ENCODE results near the gene DIPK2A. TPM values are rescaled to one million over a fixed set of nuclear protein-coding genes. Genes with fewer than 3 reads are reported as not detected.

DIPK2A gene, protein sequence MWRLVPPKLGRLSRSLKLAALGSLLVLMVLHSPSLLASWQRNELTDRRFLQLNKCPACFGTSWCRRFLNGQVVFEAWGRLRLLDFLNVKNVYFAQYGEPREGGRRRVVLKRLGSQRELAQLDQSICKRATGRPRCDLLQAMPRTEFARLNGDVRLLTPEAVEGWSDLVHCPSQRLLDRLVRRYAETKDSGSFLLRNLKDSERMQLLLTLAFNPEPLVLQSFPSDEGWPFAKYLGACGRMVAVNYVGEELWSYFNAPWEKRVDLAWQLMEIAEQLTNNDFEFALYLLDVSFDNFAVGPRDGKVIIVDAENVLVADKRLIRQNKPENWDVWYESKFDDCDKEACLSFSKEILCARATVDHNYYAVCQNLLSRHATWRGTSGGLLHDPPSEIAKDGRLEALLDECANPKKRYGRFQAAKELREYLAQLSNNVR
- 50.8 and 91.8 TPM in 2 replicates for total RNA-seq

GRCh38 chr3:143971359-143972154 is at the start of gene DIPK2A:
DIPK2A (plus strand) TSS chr3:143971823; CDS start chr3:143972333, 510 bp downstream.

Other genes starting within 250 kb of the DIPK2A start
- 22.5 and 23.7 TPM in 2 replicates for gene SLC9A9, start 123.4 kb upstream of the DIPK2A start, total RNA-seq